Activated T-cell treated with anti-CD3 and anti-CD28 coated beads, Interleukin-2, amount 50 U/mL, for 24 hours (primary cell): ENCODE data around the gene PRICKLE2.

Experiments used
- DNase-seq: peaks from one replicate; pipeline ENCODE4 v3.0.0-alpha.2; 2020
- H3K27ac Mint-ChIP-seq: 2 replicates; pipeline ENCODE4 v1.8.0; 2020; ENCODE audit warnings: mild to moderate bottlenecking, mixed read lengths
- H3K27me3 Mint-ChIP-seq: 2 replicates; pipeline ENCODE4 v1.8.0; 2020; ENCODE audit warnings: mixed read lengths
- H3K36me3 Mint-ChIP-seq: 2 replicates; pipeline ENCODE4 v1.8.0; 2020; ENCODE audit warnings: low read depth, mixed read lengths
- H3K4me1 Mint-ChIP-seq: 2 replicates; pipeline ENCODE4 v1.8.0; 2020; ENCODE audit warnings: low read depth, mixed read lengths
- H3K4me3 Mint-ChIP-seq: 2 replicates; pipeline ENCODE4 v1.8.0; 2020; ENCODE audit warnings: mild to moderate bottlenecking, moderate library complexity, mixed read lengths
- H3K9me3 Mint-ChIP-seq: 2 replicates; pipeline ENCODE4 v1.8.0; 2020; ENCODE audit warnings: mixed read lengths

PRICKLE2 gene

DNA sequence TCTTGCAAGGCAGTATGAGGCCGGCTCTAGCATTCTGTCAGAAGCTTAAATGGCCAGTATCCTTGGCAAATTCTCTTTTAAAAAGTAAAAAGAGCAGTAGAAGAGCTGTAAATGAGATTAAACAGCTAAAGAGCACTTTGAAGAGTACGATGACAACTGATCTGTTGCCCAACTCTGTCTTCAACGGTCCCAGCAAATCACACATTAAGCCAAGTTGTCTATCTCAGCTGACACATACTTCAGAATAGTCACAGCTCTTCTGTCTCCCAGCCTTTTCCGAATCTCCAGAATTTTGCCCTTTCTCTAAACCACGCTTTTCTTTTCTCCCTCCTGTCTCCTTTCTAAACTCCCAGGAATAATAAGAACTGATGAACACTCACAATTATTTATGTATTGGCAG lies 51.7 kb downstream of the PRICKLE2 start:
- DNase-seq, result no peak
- no peak overlapping the region for H3K4me3 Mint-ChIP-seq
- H3K27ac Mint-ChIP-seq, result no peak overlapping the region
- H3K4me1 Mint-ChIP-seq, result no peaks in the 10 kb centered on the region
- H3K27me3 Mint-ChIP-seq, result peaks cover 12% of the 10 kb centered on the region
- H3K9me3 Mint-ChIP-seq, result no peaks in the 10 kb centered on the region
- H3K36me3 Mint-ChIP-seq, result no peaks in the 10 kb centered on the region

DNA sequence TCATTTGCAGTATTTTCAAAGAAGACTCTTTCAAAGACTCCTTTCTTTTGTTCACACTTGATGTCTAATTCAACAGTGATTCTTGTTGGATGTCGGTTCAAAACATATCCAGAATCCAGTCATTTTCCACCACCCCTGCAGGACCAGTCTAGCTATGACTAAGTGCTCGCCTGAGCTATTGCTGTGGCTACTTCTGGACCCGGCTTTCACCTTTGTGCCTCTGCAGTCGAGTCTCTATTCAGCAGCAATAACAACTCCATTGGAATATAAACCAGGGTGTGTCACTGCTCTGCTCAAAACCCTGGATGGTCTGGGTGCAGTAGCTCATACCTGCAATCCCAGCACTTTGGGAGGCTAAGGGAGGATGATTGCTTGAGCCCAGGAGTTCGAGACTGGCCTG lies 55.0 kb downstream of the PRICKLE2 start:
- Mint-ChIP-seq H3K36me3 (no peaks in the 10 kb centered on the region), H3K9me3 (no peaks in the 10 kb centered on the region), H3K4me1 (no peaks in the 10 kb centered on the region), H3K27ac (no peak overlapping the region), H3K27me3 (peaks cover 9% of the 10 kb centered on the region), H3K4me3 (no peak overlapping the region)
- no peak for DNase-seq

DNA sequence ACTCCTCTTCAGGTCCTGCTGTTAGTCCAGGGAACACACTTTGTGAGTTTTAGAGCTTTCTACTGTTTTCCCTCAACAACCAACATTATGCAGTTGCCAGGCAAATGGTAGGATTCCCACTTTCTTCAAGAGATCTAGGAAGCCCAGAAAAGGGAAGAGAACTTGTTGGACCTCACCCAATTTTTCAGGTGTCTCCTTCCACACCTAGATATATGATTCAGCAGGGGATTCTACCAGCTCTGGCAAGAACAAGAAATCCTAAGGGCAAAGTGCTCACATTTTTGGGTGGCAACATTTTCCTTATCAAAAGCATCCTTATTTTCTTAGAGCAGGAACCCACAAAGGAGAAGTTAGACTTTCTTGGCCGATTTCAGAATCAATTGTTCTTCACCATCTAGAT lies 57.4 kb downstream of the PRICKLE2 start:
- Mint-ChIP-seq H3K27me3 (peaks cover 6% of the 10 kb centered on the region), H3K4me3 (no peak overlapping the region), H3K9me3 (no peaks in the 10 kb centered on the region), H3K27ac (no peak overlapping the region), H3K36me3 (no peaks in the 10 kb centered on the region), H3K4me1 (no peaks in the 10 kb centered on the region)
- DNase-seq, result no peak

DNA sequence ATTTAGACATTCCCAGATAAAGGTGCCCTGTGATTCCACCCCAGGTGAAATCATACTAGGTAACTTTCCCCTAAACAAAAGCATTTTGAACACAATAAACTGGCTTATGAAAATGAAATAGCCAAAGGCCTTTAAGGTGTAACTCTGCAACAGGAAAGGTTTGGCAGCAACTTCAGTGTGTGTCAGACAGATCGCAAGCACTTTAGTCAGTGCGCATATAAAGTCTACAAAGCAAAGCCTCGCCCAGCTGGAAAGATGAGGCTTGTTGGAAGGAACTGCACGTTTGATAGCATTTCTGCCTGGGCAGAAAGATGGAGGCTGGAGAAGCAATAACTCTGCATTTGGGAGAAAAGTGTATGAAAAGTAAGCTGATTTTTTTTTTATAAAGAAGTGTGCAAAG lies 57.9 kb downstream of the PRICKLE2 start:
- Mint-ChIP-seq H3K27me3 (peaks cover 6% of the 10 kb centered on the region), H3K36me3 (no peaks in the 10 kb centered on the region), H3K4me1 (no peaks in the 10 kb centered on the region), H3K9me3 (no peaks in the 10 kb centered on the region), H3K4me3 (no peak overlapping the region), H3K27ac (no peak overlapping the region)
- DNase-seq, result no peak

DNA sequence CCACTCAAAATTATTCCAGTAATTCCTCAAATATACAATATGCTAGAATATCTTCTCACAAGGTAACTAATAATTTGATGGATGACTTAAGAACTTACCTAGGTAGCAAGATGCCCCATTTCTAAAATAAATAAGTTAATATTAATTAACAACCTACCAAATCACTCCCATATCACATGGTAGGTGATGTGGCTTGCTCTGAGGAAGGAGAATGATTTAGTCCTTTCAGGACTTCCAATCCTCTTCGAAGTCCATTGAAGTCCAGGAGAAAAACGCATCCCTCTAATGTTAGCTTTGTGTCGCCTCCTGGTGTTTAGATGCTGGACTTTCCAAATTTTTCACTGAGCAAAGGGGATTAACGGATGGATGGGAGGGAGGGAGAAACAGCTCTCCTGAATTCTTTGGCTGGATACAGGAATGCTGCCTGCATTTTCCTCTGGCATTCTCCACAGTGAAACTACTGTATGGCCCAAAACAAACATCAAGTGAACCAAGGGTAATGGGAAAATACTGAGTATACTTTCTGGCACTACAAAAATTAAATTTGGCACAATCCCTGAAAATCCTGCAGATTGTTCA lies 58.6 kb downstream of the PRICKLE2 start:
- no peak for DNase-seq
- Mint-ChIP-seq H3K27ac (no peak overlapping the region), H3K4me3 (no peak overlapping the region), H3K27me3 (peaks cover 6% of the 10 kb centered on the region), H3K36me3 (no peaks in the 10 kb centered on the region), H3K4me1 (no peaks in the 10 kb centered on the region), H3K9me3 (no peaks in the 10 kb centered on the region)

DNA sequence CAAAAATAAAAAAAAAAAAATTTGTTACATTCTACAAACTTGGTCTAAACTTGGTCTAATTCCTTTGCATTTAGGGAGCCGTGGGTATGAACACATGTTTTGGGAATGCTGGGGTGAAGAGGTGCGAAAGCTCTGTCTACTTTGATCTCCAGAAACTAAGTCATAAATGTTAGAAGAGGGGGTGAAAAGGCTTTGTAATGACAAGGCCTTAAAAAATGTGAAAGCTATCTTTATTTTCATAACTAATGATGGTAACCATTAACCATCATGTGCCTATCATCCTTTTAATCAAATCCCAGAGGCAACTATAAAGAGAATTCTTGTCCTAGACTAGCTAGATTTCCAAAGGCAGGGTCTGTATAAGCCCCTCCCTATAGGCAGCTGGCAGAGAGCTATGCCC lies 60.9 kb downstream of the PRICKLE2 start:
- H3K9me3 Mint-ChIP-seq, result no peaks in the 10 kb centered on the region
- H3K36me3 Mint-ChIP-seq, result no peaks in the 10 kb centered on the region
- no peak overlapping the region for H3K27ac Mint-ChIP-seq
- DNase-seq, result no peak
- H3K4me1 Mint-ChIP-seq, result no peaks in the 10 kb centered on the region
- H3K27me3 Mint-ChIP-seq, result peaks cover 13% of the 10 kb centered on the region
- no peak overlapping the region for H3K4me3 Mint-ChIP-seq

DNA sequence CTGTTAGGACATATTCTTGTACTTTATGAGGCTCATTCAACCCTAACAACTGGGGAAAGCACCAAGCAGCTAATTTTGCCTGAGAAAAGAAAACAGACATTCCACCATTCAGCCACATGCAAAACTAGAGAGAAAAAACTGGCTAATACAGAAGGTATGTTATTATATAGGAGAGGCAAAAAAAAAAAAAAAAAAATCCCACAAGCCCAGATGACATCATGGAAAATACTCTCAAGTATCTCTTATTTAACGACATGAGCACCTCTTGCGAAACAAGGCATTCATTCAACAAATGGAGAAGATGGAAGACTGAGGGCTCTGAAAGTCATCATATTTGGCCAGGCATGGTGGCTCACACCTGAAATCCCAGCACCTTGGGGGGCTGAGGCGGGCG lies 61.5 kb downstream of the PRICKLE2 start:
- H3K27ac Mint-ChIP-seq, result no peak overlapping the region
- no peak overlapping the region for H3K4me3 Mint-ChIP-seq
- no peak for DNase-seq
- H3K4me1 Mint-ChIP-seq, result no peaks in the 10 kb centered on the region
- H3K9me3 Mint-ChIP-seq, result no peaks in the 10 kb centered on the region
- H3K36me3 Mint-ChIP-seq, result no peaks in the 10 kb centered on the region
- H3K27me3 Mint-ChIP-seq, result peaks cover 13% of the 10 kb centered on the region

DNA sequence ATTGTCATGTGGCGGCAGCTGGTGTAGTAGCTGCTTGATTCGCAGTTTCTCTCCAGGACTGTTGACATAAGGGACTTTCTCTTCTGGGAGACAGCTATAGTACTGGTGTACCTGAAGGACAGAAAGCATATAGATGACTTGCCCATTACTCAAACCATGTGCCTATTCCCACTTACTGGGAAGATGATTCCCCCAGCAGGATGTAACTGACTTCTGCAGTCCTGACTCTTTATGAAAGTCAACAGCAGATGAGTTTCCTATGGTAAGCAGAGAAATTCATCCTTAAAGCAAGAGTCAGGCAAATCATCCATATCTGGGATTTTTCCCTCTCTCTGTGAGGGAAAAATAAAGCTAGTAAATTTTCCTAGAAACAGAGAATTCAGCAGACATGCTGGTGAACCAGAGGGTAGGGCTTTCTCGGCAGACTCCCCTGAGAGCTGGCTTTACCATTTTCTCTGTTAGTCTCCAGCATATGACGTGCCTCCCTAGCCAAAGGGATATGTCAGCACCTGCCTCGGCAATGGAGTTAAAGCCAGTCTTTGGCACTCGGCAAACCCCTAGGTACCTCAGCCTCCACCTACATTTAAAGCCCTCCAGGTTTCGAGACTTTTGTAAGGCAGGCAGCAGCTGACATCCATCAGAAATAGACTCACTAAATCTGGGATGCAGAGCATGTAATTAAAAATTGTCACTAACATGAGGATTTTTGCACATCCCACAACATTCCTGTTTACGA lies 62.1 kb downstream of the PRICKLE2 start:
- Mint-ChIP-seq H3K27me3 (peaks cover 13% of the 10 kb centered on the region), H3K4me3 (no peak overlapping the region), H3K27ac (no peak overlapping the region), H3K9me3 (no peaks in the 10 kb centered on the region), H3K4me1 (no peaks in the 10 kb centered on the region), H3K36me3 (no peaks in the 10 kb centered on the region)
- DNase-seq, result no peak

DNA sequence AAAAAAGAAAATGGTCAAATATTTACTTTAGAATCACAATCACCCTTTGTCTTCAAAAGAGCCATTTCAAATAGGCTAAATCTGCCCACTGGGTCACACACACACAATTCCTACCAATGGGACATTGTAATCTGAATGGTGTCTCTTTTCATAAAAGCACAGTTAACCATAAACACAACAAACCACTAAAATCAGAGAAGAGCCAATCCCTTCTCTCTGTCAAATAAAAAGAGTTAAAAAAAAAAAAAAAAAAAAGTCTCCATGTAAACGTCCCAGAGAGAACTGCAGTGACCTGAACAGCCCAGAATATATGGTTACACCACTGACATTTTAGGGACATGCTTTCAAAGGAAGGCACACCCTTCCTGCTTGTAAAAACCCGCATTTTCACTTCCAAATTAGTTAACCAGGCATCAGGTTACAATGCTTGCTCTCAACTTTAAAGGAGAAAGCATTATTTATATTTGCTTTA lies 63.7 kb downstream of the PRICKLE2 start:
- Mint-ChIP-seq H3K27me3 (peaks cover 13% of the 10 kb centered on the region), H3K4me3 (no peak overlapping the region), H3K9me3 (no peaks in the 10 kb centered on the region), H3K4me1 (no peaks in the 10 kb centered on the region), H3K27ac (no peak overlapping the region), H3K36me3 (no peaks in the 10 kb centered on the region)
- no peak for DNase-seq

DNA sequence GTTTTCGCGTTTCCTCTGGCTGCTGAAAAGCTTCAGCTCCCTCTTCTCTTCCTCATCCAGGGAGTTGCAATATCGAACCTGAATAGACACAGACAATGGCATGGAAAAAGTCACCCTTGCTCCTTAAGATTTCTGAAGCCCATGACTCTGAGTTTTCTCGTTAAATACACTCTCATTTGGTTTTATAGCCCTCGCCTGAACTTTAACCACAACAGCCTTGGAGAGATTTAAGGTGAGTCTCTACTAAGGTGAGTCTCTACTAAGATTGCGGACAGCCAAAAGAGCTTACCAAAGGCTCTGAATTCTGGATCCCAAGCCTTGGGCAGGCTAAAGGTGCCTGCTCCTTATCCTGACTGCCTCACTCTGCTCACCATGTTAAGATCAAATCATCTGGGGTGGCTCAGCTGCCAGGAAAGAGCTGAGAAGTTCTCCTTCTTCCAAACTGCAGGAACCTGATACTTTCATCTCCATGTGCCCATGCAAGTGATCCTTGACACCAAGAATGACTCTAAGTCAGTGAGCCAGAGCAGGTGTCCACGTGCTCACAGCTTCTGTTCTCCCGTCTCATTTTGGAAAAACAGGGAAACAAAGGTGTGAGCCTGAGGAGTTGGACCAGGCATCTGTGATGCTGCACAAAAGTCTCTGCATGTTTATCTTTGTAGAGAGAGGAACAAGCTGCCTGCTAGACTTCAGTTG lies 65.1 kb downstream of the PRICKLE2 start:
- Mint-ChIP-seq H3K4me1 (no peaks in the 10 kb centered on the region), H3K36me3 (no peaks in the 10 kb centered on the region), H3K27ac (no peak overlapping the region), H3K27me3 (peaks cover 13% of the 10 kb centered on the region), H3K4me3 (no peak overlapping the region), H3K9me3 (no peaks in the 10 kb centered on the region)
- no peak for DNase-seq

DNA sequence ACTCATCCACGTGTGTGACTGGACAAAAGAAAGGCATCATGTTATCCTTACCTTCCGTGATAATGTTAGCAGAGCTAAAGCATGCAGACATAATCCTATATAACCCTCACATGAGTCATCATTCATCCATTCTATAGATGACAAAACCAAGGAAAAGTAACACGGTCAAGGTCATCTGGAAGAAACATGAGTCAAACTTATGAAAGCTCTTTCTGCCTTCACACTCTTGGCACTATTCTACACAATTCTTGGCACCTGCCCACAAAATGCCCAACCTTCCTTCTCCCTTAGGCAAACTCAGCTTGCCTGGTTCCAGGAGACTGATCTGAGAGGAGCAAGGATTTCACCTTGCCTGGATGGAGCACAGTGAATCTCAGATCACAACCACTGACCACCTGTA lies 66.9 kb downstream of the PRICKLE2 start:
- no peak for DNase-seq
- no peaks in the 10 kb centered on the region for H3K36me3 Mint-ChIP-seq
- no peaks in the 10 kb centered on the region for H3K4me1 Mint-ChIP-seq
- no peaks in the 10 kb centered on the region for H3K9me3 Mint-ChIP-seq
- H3K27ac Mint-ChIP-seq, result no peak overlapping the region
- H3K4me3 Mint-ChIP-seq, result no peak overlapping the region
- peaks cover 17% of the 10 kb centered on the region for H3K27me3 Mint-ChIP-seq

DNA sequence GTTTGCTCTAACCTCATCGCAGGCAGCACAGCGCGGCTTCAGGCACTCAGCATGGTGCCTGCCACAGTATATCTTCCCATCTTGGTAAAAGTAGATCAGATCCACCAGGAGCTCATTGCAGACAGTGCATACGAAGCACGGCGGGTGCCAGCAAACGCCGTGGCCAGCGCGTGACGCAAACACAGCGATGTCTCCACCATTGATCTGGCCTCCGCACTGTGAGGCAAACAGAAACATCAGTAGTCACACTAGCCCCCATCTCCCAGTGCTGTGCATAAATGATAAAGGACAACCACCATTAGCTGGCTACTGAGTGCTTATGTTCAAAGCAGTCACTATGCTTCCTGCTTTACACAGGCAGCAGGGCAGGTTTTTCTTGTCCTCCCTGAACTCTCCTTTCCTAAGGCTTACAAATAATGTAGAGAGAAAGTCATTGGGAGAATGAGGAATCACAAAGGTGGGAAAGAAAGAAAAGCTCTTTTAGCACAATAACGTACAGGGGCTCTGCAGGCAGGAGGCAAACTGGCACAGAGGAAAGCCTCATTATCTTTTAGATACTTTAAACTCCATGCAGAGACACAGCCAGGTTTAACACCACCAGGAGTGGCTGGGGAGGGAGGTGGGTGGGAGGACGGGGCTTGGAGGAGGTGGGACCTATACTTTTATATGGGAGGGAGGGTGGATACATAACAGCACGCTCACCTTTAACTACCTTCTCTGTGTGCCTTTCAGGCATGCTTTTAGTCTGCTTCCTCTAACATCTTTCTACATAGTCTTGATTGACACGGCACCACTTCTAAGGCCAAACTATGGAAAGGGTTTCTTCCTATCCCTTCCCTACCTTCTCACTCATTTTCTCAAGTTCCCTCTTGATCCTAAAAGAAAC lies 67.9 kb downstream of the PRICKLE2 start:
- Mint-ChIP-seq H3K36me3 (no peaks in the 10 kb centered on the region), H3K4me3 (no peak overlapping the region), H3K4me1 (no peaks in the 10 kb centered on the region), H3K27ac (no peak overlapping the region), H3K27me3 (peaks cover 17% of the 10 kb centered on the region), H3K9me3 (no peaks in the 10 kb centered on the region)
- DNase-seq, result no peak

DNA sequence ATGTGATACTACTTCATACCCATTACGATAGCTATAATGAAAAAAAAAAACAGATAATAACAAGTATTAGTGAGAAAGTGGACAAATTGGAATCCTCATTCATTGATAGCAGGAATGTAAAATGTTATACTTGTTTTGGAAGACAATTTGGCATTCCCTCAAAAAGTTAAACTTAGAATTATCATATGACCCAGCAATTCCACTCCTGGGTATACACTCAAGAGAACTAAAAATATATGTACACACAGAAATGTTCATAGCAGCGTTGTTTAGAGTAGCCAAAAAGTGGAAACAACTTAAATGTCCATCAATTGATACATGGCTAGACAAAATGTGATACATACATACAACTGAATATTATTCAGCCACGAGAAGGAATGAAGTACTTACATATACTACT lies 69.9 kb downstream of the PRICKLE2 start:
- Mint-ChIP-seq H3K27me3 (peaks cover 14% of the 10 kb centered on the region), H3K27ac (no peak overlapping the region), H3K9me3 (no peaks in the 10 kb centered on the region), H3K4me3 (no peak overlapping the region), H3K4me1 (no peaks in the 10 kb centered on the region), H3K36me3 (no peaks in the 10 kb centered on the region)
- DNase-seq, result no peak

DNA sequence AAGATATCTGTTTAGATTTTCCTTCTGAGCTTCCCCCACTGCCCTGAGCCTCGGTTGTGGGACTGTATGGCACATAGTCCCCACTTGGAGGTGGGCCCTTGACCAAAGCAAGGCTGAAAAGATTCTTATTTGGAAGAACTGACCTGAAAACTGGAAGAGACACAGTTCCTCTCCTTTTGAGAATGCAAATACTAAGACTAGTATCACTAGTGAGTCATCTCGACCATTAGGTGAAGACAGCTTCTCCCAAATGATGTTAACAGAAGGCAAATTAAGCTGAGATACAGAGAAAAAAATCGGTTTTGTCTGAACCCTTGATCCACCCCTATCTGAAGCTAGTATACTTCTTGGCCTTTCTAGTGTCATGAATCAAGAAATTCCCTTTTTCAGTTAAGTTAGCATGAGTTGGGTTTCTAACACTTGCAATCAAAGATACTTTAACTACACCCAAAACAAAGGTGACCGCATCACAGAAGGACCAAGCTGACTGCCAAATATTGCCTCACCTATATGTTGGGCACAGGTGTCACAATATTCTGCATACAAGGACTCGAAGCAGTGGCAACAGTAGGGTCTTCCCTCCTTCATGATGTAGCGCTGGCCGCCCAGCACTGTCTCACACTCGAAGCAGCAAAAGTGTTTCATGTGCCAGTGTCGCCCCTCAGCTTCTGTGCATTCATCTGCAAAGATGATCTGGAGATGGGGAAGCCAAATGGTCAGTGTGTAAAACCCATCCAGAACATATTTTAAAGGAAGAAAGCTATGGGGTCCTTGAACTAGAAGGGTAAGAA lies 72.4 kb downstream of the PRICKLE2 start:
- Mint-ChIP-seq H3K27me3 (peaks cover 6% of the 10 kb centered on the region), H3K27ac (no peak overlapping the region), H3K36me3 (no peaks in the 10 kb centered on the region), H3K4me3 (no peak overlapping the region), H3K4me1 (no peaks in the 10 kb centered on the region), H3K9me3 (no peaks in the 10 kb centered on the region)
- DNase-seq, result no peak
